Liver (tissue), 9 donors: ENCODE results near the gene WSCD2. TPM values are rescaled to one million over a fixed set of nuclear protein-coding genes. Genes with fewer than 3 reads are reported as not detected.

Experiments used
- DNase-seq: peaks from one replicate; pipeline ENCODE4 v3.0.0-alpha.2; 2017; ENCODE audit warnings: low spot score
- H3K27ac ChIP-seq, 2 donors: one replicate each; pipeline ENCODE4 v1.7.0; 2013; ENCODE audit warnings: inconsistent platforms in 2 of 2, low read length in 2 of 2, control low read depth in 1 of 2, low read depth in 1 of 2, mild to moderate bottlenecking in 1 of 2
- H3K27me3 ChIP-seq, 4 donors: one replicate each; pipeline versions ENCODE4 v1.6.1 to v1.7.0; 2013; ENCODE audit warnings: low read length in 3 of 4, inconsistent platforms in 1 of 4, mild to moderate bottlenecking in 1 of 4, moderate library complexity in 1 of 4; ENCODE audit not compliant: control insufficient read depth in 4 of 4, insufficient read depth in 4 of 4
- H3K36me3 ChIP-seq, 4 donors: one replicate each; pipeline versions ENCODE4 v1.6.1 to v1.7.0; 2013; ENCODE audit warnings: low read length in 3 of 4, mild to moderate bottlenecking in 3 of 4, low read depth in 1 of 4, moderate library complexity in 1 of 4; ENCODE audit not compliant: control insufficient read depth in 4 of 4, insufficient read depth in 3 of 4
- H3K4me1 ChIP-seq, 4 donors: one replicate each; pipeline versions ENCODE4 v1.6.1 to v1.7.0; 2013; ENCODE audit warnings: low read length in 3 of 4, mild to moderate bottlenecking in 3 of 4, moderate library complexity in 1 of 4; ENCODE audit not compliant: control insufficient read depth in 4 of 4, insufficient read depth in 4 of 4
- H3K4me3 ChIP-seq, 3 donors: one replicate each; pipeline versions ENCODE4 v1.6.1 to v1.7.0; 2013; ENCODE audit warnings: low read length in 3 of 3, control low read depth in 1 of 3, low read depth in 1 of 3, mild to moderate bottlenecking in 1 of 3
- H3K9ac ChIP-seq, 2 donors: one replicate each; pipeline ENCODE4 v1.7.0; 2013; ENCODE audit warnings: low read length in 2 of 2, mild to moderate bottlenecking in 2 of 2, moderate library complexity in 2 of 2, control low read depth in 1 of 2, low read depth in 1 of 2
- H3K9me3 ChIP-seq, 4 donors: one replicate each; pipeline versions ENCODE4 v1.6.1 to v1.7.0; 2013; ENCODE audit warnings: low read length in 3 of 4; ENCODE audit not compliant: control insufficient read depth in 4 of 4
- CTCF ChIP-seq: fragments of 150-350 bp; IDR thresholded peaks from 2 replicates; pipeline ENCODE4 v1.5.1; 2017; ENCODE audit warnings: improper control_type of control experiment, low read depth, low read length; ENCODE audit not compliant: missing input control
- EGR1 ChIP-seq, 2 donors: IDR thresholded peaks; 2 replicates each; pipeline ENCODE4 v1.6.1; 2016 to 2018; ENCODE audit warnings: antibody characterized with exemption in 2 of 2, low read depth in 2 of 2
- GABPA ChIP-seq, 2 donors: IDR thresholded peaks in 1 of 2; conservative IDR thresholded peaks in 1 of 2; 2 replicates each; pipeline ENCODE4 v1.6.1; 2016; ENCODE audit warnings: antibody characterized with exemption in 2 of 2, mild to moderate bottlenecking in 1 of 2, moderate library complexity in 1 of 2
- HNF4A ChIP-seq, 2 donors: conservative IDR thresholded peaks; 2 replicates each; pipeline ENCODE4 v1.6.1; 2016; ENCODE audit warnings: antibody characterized with exemption in 2 of 2, mild to moderate bottlenecking in 2 of 2
- HNF4G ChIP-seq: IDR thresholded peaks from 2 replicates; pipeline ENCODE4 v1.6.1; 2016; ENCODE audit warnings: antibody characterized with exemption
- JUND ChIP-seq, 2 donors: IDR thresholded peaks; 2 replicates each; pipeline ENCODE4 v1.6.1; 2016; ENCODE audit warnings: antibody characterized with exemption in 2 of 2
- NR2F2 ChIP-seq: IDR thresholded peaks from 2 replicates; pipeline ENCODE4 v1.6.1; 2016; ENCODE audit warnings: antibody characterized with exemption
- RXRA ChIP-seq, 2 donors: IDR thresholded peaks; 2 replicates each; pipeline ENCODE4 v1.6.1; 2017 to 2018; ENCODE audit warnings: antibody characterized with exemption in 2 of 2, mild to moderate bottlenecking in 1 of 2
- SP1 ChIP-seq: IDR thresholded peaks from 2 replicates; pipeline ENCODE4 v1.6.1; 2018; ENCODE audit warnings: antibody characterized with exemption, mild to moderate bottlenecking
- TAF1 ChIP-seq: conservative IDR thresholded peaks from 2 replicates; pipeline ENCODE4 v1.6.1; 2016; ENCODE audit warnings: antibody characterized with exemption, mild to moderate bottlenecking
- YY1 ChIP-seq: IDR thresholded peaks from 2 replicates; pipeline ENCODE4 v1.6.1; 2016; ENCODE audit warnings: antibody characterized with exemption, mild to moderate bottlenecking
- WGBS: extraction: QIAGEN DNeasy Blood & Tissue Kit; methylation state at CpG from one replicate; pipeline ENCODE4 v1.1.7; 2013; 5-methylcytosine and 5-hydroxymethylcytosine counted together
- polyA plus RNA-seq, 2 donors: library from polyadenylated mRNA; stranded (reverse) in 1 of 2; unstranded in 1 of 2; fragments of 200-250 nt in 1 of 2; fragments of >200 nt in 1 of 2; fragmentation: Nextera tagmentation in 1 of 2; extraction: Ambion mirVana in 1 of 2; gene quantifications; one replicate each; pipeline versions ENCODE4 v1.2.1 to v1.2.3, GENCODE V29; 2013 to 2015
- total RNA-seq, 2 donors: library from RNA; depleted of rRNA; stranded (reverse); fragments of >200 nt; gene quantifications; one replicate each; pipeline ENCODE4 v1.2.3, GENCODE V29; 2014
- TF ChIP-seq, protein P1 (sequence below): IDR thresholded peaks from 2 replicates; pipeline ENCODE4 v1.6.1; 2016; ENCODE audit warnings: antibody characterized with exemption
- TF ChIP-seq, protein P2 (sequence below): IDR thresholded peaks from 2 replicates; pipeline ENCODE4 v1.6.1; 2016; ENCODE audit warnings: antibody characterized with exemption
- TF ChIP-seq, protein P3 (sequence below): IDR thresholded peaks from 2 replicates; pipeline ENCODE4 v1.6.1; 2016; ENCODE audit warnings: antibody characterized with exemption
- TF ChIP-seq, protein P4 (sequence below): IDR thresholded peaks from 2 replicates; pipeline ENCODE4 v1.6.1; 2016; ENCODE audit warnings: antibody characterized with exemption, mild to moderate bottlenecking
- donor health status: healthy.
- donor health status: healthy.
- donor health status: healthy.
- donor health status: healthy.
- donor health status: healthy.

WSCD2 gene
- total and polyA plus RNA-seq, 4 donors: under 0.01 to 0.09 (median 0.05) TPM; not detected in 1

- Histone ChIP-seq H3K9me3 (no peaks in the 10 kb centered on the region), H3K36me3 (no peaks in the 10 kb centered on the region), H3K4me3 (no peak overlapping the region), H3K9ac (no peak overlapping the region), H3K27ac (no peak overlapping the region), H3K4me1 (no peaks in the 10 kb centered on the region), H3K27me3 (peaks cover 0 to 3% (median 0%) of the 10 kb centered on the region in 4 donors)
- DNase-seq: no peak
- 94% methylated on average over 2 of the region's 2 CpGs for WGBS
- TF ChIP-seq SP1 (no peak), HNF4A (conservative IDR thresholded peaks at IDR 0.05) (no peak), NR2F2 (no peak), CTCF (no peak), GABPA (IDR thresholded peaks at IDR 0.05 in 1 of 2, conservative IDR thresholded peaks at IDR 0.05 in 1 of 2) (no peak), JUND (IDR thresholded peaks at IDR 0.05) (no peak), EGR1 (IDR thresholded peaks at IDR 0.05; ENCODE audit: low read depth in 2 of 2) (no peak), TAF1 (no peak)
- TF ChIP-seq, protein P1, sequence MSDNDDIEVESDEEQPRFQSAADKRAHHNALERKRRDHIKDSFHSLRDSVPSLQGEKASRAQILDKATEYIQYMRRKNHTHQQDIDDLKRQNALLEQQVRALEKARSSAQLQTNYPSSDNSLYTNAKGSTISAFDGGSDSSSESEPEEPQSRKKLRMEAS: no peak
- TF ChIP-seq, protein P2, sequence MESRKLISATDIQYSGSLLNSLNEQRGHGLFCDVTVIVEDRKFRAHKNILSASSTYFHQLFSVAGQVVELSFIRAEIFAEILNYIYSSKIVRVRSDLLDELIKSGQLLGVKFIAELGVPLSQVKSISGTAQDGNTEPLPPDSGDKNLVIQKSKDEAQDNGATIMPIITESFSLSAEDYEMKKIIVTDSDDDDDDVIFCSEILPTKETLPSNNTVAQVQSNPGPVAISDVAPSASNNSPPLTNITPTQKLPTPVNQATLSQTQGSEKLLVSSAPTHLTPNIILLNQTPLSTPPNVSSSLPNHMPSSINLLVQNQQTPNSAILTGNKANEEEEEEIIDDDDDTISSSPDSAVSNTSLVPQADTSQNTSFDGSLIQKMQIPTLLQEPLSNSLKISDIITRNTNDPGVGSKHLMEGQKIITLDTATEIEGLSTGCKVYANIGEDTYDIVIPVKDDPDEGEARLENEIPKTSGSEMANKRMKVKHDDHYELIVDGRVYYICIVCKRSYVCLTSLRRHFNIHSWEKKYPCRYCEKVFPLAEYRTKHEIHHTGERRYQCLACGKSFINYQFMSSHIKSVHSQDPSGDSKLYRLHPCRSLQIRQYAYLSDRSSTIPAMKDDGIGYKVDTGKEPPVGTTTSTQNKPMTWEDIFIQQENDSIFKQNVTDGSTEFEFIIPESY: no peak
- TF ChIP-seq, protein P3, sequence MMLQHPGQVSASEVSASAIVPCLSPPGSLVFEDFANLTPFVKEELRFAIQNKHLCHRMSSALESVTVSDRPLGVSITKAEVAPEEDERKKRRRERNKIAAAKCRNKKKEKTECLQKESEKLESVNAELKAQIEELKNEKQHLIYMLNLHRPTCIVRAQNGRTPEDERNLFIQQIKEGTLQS: no peak
These were observed 67.8 kb downstream of the WSCD2 start for GRCh38 chr12:108196921-108197320.

DNA sequence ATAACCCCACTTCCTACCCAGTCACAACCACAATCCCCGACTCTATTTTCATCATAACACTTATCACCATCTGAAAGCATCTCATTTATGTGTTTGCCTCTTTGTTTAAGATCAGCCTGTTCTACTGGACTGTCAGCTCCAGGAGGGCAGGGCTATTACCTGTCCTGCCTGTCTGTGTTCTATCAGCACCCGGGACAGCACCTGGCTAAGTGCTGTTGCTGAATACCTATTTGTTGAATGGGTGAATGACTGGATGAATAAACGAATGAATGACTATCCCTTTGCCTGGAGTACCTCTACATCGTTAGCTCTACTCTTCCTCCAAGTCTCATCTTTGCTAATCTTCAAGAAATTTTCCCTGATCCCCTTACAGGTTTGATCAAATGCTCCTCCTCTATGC lies 69.0 kb downstream of the WSCD2 start:
- no peak for TF ChIP-seq RXRA (IDR thresholded peaks at IDR 0.05)
- TF ChIP-seq, protein P1: no peak
- TF ChIP-seq, protein P4, sequence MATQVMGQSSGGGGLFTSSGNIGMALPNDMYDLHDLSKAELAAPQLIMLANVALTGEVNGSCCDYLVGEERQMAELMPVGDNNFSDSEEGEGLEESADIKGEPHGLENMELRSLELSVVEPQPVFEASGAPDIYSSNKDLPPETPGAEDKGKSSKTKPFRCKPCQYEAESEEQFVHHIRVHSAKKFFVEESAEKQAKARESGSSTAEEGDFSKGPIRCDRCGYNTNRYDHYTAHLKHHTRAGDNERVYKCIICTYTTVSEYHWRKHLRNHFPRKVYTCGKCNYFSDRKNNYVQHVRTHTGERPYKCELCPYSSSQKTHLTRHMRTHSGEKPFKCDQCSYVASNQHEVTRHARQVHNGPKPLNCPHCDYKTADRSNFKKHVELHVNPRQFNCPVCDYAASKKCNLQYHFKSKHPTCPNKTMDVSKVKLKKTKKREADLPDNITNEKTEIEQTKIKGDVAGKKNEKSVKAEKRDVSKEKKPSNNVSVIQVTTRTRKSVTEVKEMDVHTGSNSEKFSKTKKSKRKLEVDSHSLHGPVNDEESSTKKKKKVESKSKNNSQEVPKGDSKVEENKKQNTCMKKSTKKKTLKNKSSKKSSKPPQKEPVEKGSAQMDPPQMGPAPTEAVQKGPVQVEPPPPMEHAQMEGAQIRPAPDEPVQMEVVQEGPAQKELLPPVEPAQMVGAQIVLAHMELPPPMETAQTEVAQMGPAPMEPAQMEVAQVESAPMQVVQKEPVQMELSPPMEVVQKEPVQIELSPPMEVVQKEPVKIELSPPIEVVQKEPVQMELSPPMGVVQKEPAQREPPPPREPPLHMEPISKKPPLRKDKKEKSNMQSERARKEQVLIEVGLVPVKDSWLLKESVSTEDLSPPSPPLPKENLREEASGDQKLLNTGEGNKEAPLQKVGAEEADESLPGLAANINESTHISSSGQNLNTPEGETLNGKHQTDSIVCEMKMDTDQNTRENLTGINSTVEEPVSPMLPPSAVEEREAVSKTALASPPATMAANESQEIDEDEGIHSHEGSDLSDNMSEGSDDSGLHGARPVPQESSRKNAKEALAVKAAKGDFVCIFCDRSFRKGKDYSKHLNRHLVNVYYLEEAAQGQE: no peak
- TF ChIP-seq, protein P2: no peak
- no peak for TF ChIP-seq YY1
- TF ChIP-seq HNF4G: no peak
- no peak for TF ChIP-seq EGR1 (IDR thresholded peaks at IDR 0.05; ENCODE audit: low read depth in 2 of 2)
- TF ChIP-seq NR2F2: no peak
- TF ChIP-seq, protein P3: no peak
- TF ChIP-seq HNF4A (conservative IDR thresholded peaks at IDR 0.05): no peak
- H3K27me3 ChIP-seq: peaks cover 0 to 8% (median 0%) of the 10 kb centered on the region in 4 donors
- no peak for DNase-seq
- no peaks in the 10 kb centered on the region for H3K4me1 ChIP-seq
- H3K27ac ChIP-seq: no peak overlapping the region
- no peaks in the 10 kb centered on the region for H3K36me3 ChIP-seq
- no peak overlapping the region for H3K9ac ChIP-seq
- H3K4me3 ChIP-seq: no peak overlapping the region
- peaks cover 0 to 5% (median 4%) of the 10 kb centered on the region in 4 donors for H3K9me3 ChIP-seq
- WGBS: 43% methylated on average over 4 of the region's 4 CpGs
